ENCODE measurements around the gene TBATA. TPM values are rescaled to one million over a fixed set of nuclear protein-coding genes. Genes with fewer than 3 reads are reported as not detected.

TBATA gene
- total RNA-seq, 1 experiment from 2014 or later, result not detected

DNA sequence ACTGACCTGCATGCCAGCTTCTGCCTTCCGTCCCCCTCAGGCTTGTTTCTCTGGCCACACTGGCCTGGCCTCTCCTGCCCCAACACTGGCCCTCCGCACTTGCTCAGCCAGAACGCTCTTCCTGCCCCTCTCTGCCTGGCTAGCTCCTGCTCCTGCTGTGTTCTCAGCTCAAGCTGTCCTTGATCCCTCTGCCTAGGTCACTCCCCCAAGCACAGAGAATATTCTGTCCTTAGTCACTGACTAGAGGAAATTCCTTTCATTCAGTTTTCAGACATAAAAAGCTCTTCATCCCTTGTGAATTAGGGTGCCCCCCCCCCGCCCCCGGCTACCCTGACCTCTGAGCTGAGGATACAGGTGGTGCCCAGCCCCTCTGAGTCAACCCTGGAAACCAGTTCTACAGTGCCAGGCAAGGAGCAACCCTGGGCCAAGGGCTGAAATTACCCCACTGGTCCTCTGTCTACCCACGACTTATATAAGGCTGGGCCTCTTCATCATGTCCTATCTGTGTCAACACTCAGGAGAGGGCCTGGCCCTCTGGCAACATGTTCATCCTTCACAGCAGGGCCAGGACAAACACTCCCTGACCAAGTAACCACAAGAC lies 23.9 kb upstream of the TBATA start:
- DNase-seq (ENCODE audit: low read depth), result peak; percentile 5

DNA sequence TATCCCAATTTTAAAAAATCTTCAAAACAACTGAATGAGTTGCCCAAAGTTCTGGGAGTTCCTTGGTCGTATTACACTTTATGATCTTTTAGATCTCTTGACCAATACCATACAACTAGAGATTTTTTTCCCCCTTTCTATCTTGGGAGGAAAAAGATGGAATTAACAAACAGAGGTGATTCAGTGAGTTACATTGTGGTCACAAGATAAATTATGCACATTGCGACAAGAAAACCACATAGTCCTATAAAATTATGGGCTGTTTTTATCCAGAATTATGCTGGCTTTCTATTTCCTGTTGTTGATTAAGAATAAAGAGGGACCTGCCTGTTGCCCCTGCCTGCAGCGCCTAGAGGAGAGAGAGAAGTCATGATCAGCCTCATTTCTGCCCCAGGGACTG lies 22.4 kb upstream of the TBATA start:
- no peak for DNase-seq (ENCODE audit: low read depth)

DNA sequence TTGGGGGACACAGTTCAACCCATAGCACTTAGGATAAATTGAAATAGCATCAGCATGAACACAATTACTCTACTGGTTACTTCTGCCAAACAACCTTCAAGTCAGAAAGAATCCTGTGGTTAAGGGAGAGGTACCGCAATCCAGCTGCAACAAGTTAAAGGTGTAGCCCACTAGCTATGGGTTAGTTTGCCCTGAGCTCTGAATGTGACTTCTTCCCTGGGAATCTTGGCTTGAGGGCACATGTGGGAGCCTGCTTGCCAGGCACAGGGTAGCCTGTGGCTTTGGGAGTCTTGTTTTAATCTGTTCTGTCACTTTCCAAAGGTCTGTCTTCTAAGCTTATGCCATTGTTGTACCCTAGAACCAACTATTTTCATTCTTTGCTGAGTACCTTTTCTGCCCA lies 21.7 kb upstream of the TBATA start:
- DNase-seq (ENCODE audit: low read depth), result no peak

DNA sequence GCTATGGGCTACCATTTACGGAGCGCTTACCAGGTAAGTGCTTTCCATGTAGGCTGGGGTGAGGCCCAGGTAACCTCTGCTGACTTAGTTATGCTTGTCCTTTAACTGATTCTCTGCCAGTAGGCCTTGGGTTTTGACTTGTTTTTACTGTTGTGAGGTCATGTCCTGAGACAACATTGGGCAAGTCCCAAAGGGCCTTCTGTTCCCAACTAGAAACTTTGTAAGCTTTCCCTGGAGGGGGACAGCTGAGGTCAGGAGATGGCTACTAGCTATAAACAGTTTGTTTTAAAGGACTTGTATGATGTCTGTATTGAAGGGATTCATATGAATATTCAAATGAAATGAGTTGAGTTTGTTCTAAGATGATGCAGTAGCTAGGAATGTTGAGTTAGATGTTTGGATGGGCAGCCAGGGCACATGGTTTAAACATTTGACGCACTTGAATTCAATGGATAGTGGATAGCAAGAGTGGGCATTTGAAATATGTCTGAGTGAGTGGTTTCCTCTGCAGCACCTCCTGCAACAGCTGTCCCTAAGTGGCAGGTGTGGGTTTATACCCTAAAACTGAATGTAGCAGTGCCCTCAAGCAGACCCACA lies 20.5 kb upstream of the TBATA start:
- no peak for DNase-seq (ENCODE audit: low read depth)

DNA sequence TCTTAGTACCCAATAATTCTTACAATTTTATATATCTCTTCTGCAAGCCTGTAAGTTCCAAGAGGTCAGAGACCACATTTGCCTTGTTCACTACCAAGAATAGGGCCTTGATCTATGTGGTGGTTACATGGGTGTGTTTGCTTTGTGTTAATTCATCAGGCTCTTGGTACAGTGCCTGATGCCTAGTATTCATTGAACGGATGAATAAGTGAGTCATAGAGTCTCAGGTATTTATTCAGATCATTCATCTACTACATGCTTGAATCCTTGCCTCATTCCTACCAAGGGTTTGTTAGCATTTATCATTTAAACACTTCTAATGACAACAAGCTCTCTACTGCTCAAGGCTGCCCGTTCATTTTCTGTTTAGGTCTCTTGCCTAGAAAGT lies 19.2 kb upstream of the TBATA start:
- no peak for DNase-seq (ENCODE audit: low read depth)

DNA sequence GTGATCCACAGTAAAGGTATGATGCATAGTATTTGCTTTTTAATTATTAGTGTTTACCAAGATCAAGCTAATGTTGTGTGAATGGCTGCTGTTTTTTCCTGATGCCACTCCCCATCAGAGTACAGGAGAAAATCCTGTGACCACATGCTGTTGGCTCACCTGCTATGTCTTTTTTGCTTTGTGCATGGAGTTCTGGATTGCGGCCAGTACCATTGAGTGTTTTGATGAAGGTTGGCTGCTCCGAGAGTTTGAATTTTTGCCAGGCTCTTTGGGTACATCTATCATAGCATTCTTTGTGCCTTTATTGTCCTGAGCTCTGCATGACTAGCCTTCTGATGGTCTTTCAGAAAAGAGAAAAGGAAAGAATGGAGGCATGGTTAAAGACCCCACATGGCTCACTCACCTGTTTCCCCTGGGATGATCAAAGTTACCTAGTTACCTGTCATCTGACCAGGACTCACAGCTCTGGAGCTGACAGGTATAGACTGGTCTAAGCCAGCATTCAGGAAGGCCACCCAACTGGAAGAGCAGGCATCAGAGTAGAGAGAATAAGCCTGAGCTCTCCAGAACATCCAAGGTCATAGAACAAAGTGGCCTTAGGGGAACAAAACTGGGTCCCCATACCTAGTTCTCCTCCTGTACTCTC lies 18.7 kb upstream of the TBATA start:
- no peak for DNase-seq (ENCODE audit: low read depth)

DNA sequence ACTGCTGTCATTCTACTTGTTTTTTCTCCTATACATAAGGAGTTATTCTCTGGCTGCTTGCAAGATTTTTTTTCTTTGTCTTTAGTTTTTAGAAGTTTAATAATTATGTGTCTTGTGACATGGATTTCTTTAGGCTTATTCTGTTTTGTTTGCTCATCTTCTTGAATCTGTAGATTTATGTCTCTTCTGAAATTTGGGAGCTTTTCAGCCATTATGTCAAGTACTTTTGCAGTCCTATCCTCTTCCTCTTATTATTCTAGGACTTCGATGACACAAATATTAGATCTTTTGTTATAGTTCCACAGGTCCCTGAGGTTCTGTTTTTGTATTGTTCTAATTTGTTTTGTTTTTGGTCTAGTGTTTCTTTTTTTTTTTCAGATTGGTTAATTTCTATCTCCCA lies 16.7 kb upstream of the TBATA start:
- DNase-seq (ENCODE audit: low read depth), result no peak

DNA sequence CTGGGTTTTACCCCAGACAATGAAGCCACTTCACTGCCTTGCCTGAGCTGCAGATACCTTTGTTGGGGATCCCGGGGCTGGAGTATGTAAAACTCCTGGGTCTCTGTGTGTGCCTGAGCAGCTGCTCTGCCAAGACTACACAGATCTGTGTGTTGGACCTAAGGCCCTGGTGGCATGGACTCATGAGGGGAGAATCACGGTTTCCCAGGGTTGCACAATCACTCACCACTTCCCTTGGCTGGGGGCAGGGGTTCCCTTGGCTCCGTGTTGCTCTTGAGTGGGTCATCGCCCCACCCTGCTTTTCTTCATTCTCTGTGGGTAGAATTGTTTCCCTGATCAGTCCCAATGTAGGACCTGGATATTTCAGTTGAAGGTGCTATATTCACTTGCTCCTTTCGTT lies 13.9 kb upstream of the TBATA start:
- DNase-seq (ENCODE audit: low read depth), result peak; percentile 28

DNA sequence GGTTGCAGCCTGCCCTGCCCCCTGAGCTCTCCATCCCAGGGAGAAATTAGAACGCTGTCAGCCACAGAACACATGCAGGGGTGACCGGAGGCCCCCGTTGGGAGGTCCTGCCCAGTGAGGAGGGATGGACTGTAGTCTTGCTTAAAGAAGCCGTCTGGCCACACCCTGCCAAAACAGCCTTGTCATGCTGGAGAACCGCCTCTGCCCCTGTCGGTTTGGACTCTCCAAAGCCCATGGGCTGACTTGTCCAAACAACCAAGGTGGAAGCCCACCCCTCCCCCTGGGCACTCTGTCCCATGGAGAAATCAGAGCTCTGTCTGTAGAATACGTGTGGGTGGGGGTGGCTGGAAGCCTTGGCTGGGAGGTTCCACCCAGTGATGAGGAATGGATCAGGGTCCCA lies 12.7 kb upstream of the TBATA start:
- no peak for DNase-seq (ENCODE audit: low read depth)

DNA sequence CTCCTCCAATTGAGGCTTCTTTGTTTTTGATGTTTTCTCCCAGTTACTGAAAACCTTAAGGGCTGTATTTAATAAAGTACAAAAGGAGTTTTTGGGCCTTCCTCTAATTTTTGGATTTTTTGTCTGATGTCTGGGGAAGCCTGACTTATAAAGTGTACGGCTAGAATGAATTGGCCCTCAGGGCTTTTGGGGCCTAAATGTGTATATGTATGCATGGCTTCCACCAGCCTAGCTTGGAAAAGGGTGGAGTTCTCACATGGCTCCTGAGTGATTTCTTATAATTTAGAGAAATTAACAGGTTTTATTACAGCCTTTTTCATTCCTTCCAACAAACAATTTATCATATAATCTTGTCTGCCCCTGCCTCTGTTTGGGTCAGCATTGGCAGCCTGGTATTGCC lies 10.4 kb upstream of the TBATA start:
- no peak for DNase-seq (ENCODE audit: low read depth)

DNA sequence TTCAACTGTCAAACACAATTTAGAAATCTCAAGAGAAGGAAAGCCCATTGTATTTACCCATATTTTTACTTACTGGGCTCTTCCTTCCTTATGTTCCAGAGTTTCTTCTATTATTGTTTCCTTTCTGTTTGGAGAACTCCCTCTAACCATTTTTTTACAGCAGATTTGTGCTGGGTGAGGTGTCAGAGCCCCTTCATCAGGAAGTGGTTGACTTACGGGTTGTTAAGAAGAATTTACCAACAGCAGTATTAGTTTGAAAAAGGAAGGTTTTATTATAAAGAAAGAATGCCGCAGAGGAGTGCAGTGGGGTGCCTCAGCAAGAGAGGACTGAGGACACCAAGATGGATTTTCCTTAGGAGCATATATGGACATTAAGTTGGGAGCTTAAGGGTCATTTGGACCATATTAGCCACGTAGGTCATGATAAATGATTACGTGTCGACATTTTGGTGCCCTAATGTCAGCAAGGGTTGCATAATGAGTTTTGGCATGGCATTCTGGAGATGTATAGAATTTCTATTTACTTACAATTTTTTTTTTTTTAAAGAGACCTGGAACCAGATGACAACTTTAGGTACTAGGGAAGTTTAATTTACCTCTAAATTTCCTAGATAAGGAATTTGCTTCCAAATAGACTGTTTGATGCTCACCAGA lies 6.3 kb upstream of the TBATA start:
- DNase-seq (ENCODE audit: low read depth), result no peak

DNA sequence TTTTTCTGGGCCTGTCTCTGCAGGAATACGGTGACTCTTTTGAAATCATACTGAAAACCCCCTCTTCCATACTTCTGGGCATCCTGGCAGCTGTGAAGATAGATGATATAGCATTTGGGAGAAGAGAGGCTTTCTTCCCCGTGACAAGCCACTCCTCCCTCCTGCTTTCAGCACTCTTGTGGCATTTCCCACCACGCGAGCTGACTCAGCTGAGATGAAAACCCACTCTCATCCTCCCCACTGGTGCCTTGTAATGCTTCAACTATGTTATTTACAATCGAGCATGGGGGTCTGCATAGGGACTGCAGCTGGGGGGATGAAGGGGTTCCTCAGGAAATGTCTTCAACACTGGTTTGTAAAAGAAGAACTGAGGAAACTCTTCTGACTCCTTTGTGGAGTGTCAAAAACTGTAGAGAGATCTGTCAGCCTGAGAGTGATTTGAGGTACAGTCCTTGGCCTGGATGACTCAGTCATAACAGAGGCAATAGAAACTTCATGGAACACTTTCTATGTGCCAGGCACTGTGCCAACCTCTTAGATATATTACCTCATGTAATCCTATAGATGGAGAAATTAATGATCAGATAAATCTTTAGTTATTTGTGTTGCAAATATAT lies 1.7 kb upstream of the TBATA start:
- DNase-seq (ENCODE audit: low read depth), result peak; percentile 60

DNA sequence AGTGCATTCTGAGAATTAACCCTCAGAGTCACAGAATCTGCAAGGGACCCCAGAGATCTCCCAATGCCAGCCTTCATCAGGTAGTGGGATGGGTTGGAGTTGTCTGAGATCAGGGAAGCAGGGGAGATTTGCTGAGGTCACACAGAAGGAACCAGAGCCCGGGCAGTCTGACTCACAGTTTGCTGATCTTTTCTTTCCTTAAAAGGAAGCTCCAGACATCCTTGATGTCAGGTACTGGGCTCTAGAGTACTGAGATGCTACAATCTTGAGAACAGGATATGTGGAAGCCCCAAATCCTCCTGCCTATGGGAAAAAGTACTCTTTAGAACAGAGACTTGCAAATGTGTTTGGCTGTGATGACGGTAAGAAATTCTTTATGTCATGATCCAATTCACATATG lies 706 bp downstream of the TBATA start:
- peak; percentile 24 for DNase-seq (ENCODE audit: low read depth)

DNA sequence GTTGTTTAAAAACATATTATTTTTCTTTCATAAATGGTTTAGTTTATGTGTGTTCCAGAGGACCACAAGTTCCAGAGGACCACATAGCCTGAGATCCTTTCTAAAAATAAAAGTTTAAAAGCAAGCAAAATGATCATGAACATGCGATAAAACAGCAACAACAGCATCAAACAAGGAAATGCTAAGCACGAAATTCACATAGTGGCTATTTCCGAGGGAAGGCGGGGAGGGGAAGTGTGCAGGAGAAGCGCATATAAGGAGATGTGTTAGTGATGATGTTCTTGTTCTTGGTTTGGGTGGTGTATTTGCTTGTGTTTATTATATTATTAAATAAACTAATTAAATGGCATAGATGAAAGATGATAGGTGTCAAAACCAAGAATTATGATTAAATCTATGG lies 1.2 kb downstream of the TBATA start:
- no peak for DNase-seq (ENCODE audit: low read depth)

DNA sequence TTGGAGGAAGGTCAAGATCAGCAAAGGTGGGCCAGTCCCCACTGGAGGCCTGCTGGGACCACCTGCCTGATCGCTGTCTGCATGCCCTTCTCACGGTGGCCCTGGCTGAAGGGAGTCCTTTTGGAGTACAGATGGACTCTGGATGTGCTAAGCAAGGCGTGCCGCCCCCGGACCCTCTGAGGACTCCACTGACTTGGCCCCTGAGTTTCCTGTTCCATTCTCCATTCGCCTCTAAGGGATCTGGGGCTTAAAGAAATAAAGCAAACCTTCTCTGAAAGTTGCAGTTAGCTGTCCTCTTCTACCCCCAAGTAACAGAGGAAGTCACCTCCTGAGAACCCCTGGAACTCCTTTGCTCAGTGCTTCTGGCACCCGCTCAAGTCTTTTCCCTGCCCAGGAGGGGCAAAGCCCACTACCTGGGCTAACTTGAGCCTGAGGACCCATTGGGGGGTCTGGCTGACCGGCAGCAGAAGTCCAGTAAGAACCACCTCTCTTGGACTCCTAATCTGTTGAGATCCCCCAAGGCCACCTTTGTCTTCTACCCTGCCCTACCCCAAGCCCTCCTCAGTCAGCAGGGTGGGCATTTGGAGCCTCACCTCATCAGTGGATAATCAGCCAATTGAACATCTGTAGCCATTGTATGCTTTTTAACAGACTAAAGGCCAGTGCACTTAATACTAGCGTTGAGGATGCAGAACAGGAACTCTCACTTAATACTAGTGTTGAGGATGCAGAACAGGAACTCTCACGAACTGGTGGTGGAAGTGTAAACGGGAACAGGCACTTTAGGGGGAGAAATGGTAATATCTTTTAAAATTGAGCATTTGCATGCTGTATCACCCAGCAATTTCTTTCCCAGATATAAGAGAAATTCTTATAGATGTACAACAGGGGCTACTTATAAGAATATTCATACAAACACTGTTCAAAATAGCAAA lies 2.2 kb downstream of the TBATA start:
- DNase-seq (ENCODE audit: low read depth), result no peak

DNA sequence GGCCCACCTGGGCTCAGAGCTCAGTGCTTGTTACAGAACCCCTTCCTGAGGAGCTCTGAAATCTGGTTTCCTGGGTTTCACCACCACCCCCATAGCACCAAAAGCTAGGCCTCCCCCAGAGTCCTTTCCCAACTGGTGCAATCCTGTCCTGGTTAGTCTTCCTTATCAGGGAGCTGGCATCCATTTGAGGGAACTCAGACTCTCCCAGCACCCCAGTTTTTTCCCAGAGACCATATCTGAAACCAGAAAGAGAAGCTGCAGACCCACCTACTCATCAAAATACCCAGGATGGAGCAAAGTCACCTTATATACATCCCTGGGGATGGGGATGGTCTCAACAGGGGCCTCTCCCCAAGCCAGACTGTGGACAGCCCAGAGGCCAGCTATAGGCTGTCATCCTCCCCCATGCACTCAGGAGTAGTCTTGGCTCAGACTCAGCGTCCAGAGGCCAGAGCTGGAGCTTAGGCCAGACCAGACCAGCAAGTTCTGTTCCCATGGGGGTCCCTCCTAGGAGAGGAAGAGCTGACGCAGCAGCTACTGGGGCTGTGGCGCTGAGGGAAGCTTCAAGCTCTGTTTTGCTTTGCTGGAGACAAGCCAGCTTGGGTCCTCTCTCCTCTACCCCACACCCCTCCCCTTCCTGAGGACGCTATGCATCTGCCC lies 3.0 kb downstream of the TBATA start:
- DNase-seq (ENCODE audit: low read depth), result no peak

DNA sequence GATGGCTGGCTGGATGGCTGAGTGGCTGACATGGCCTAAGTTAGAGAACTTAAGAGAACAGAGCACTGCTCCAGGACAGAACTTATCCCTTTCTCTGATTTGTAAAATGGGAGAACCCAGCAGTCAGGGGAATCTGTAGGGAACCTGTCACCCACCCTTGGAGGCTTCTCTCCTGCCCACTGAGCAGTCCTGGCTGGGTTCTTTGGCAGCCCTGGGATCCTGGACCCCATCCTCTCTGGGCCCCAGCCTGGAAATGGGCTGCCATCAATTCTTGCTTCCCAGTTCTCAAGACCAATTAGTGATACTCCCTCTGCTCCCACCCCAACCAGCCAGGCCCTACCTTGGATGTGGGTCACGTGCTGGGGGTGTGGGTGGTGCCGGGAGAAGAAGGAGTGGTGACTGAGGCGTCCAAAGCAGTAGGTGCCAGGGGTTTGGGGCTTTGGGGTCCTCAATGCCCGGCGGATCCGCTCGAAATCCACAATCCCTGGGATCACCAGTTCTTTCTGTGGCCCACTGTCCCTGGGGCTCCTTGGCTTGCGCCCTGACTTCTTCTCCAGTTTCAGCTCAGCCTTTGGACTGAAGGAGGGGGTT lies 3.6 kb downstream of the TBATA start:
- no peak for DNase-seq (ENCODE audit: low read depth)

DNA sequence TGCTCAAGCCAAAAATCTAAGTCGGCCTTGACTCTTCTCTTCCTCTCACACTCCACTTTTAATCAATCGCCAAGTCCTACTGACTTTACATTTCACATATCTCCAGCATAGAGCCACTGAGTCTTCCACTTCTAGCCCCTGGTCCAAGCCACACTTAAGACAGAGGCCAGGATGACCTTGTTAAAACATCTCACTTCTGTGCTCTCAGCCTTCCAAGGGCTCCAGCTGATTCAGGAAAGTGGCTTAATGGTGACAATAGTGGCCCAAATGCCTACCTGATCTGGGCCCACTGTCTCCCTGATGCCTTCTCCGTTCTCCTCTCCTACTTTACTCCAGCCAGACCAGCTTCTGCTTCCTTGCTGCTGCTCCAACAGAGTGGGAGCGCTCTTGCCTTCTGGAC lies 4.4 kb downstream of the TBATA start:
- DNase-seq (ENCODE audit: low read depth), result no peak

DNA sequence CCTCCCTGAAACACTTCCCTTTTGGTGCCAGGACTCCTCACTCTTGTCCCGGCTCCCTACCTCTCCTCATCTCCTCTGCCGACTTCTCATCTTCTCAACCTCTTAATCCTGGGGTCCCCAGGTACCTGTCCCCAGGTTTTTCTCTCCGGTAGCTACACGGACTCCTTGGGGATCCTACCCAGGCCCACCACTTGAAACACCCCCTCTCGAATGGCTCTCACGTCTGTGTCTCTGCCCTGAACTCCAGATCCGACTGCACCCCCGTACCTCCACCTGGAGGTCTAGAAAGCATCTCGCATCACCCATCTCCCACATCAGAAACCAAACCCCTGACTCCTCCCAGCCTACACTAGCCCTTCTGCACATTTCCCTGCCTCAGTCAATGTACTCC lies 4.8 kb downstream of the TBATA start:
- DNase-seq (ENCODE audit: low read depth), result no peak

DNA sequence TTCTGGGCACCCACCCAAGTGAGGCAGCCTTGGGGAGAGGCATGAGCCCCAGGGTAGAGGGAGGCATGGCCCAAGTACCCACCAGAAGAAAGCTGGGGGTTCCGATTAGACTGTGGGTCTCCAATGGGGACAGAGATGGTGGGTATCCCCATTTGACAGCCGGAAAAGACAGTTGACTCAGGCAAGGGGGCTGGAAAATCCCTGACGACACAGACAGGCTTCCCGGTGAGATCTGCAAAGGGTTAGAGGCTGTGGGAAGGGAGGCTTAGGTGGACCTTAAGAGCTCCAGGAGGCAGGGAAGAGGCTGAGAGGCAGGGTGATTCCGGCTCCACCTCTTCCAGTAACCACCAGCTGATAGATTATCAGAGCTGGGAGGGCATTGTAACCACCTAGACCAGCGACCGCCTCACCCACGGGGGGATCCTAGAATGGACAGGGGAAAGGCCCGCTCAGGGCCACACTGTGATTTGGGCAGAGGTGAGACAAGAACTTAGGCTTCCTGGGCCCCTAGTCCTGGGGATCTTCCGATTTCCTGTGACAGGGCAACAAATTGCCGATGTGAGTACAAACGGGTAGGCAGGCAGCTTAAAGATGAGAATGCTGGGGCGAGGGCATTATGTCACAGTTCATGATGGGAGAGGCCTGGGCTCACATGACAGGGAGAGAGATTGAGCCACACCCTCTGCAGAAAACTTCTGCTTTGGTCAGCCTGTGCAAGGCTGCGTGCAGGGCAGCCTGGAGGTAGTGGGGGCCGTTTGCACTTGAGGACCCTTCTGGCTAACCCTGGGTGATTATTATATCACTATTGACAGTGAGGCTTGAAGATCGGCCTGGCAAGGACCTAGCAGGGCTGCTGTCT lies 5.4 kb downstream of the TBATA start:
- no peak for DNase-seq (ENCODE audit: low read depth)
